ENCODE results near the gene AP5S1.

DNA sequence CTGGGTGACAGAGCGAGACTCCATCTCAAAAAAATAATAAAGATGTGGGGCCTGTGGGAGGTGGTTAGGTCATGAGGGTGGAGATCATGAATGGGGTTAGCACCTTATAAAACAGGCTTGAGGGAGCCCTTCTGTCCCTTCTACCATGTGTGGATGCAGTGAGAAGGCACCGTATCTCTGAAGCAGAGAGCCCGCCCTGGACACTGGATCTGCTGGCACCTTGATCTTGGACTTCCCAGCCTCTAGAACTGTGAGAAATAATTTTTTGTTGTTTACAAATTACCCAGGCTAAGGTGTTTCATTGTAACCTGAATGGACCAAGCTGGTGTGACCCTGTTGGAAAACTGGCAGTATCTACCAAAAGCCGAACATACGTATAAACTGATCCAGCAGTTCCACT is 53.2 kb downstream of the AP5S1 start:
- TF ChIP-seq, protein P1, sequence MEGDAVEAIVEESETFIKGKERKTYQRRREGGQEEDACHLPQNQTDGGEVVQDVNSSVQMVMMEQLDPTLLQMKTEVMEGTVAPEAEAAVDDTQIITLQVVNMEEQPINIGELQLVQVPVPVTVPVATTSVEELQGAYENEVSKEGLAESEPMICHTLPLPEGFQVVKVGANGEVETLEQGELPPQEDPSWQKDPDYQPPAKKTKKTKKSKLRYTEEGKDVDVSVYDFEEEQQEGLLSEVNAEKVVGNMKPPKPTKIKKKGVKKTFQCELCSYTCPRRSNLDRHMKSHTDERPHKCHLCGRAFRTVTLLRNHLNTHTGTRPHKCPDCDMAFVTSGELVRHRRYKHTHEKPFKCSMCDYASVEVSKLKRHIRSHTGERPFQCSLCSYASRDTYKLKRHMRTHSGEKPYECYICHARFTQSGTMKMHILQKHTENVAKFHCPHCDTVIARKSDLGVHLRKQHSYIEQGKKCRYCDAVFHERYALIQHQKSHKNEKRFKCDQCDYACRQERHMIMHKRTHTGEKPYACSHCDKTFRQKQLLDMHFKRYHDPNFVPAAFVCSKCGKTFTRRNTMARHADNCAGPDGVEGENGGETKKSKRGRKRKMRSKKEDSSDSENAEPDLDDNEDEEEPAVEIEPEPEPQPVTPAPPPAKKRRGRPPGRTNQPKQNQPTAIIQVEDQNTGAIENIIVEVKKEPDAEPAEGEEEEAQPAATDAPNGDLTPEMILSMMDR (IDR thresholded peaks at IDR 0.05; ENCODE audit: poor library complexity, severe bottlenecking), result no peak
- no peak for TF ChIP-seq EP300 (conservative IDR thresholded peaks at IDR 0.05; ENCODE audit: poor library complexity, severe bottlenecking)
